HL-60 (cell line): Measurements from ENCODE around the gene HPF1.

Experiments used
- CTCF ChIP-seq: IDR thresholded peaks from one replicate; pipeline ENCODE4 v1.5.1; 2011; ENCODE audit warnings: low read length, control low read depth, inconsistent platforms; ENCODE audit not compliant: insufficient read depth
- GABPA ChIP-seq: IDR thresholded peaks from 2 replicates; pipeline ENCODE4 v1.6.1; 2012; ENCODE audit warnings: low read depth

- TF ChIP-seq CTCF (no peak), GABPA (no peak)
Observed at GRCh38 chr4:169723207-169723965, 34.4 kb downstream of the HPF1 start.
